ENCODE data around the gene PUM2.

Gene PUM2

GRCh38 chr2:20371323-20372025 is 20.8 kb upstream of the PUM2 start:
- Histone ChIP-seq H2AFZ (ENCODE audit: low read depth, low read length, severe bottlenecking) (no peak overlapping the region), H3K4me2 (ENCODE audit: low read depth, low read length, poor library complexity, severe bottlenecking) (no peak overlapping the region), H3K4me3 (ENCODE audit: insufficient read depth, low read length, poor library complexity, severe bottlenecking) (no peak overlapping the region)

GRCh38 chr2:20370191-20370590 is 19.5 kb upstream of the PUM2 start:
- Histone ChIP-seq H3K27me3 (ENCODE audit: low read length) (no peaks in the 10 kb centered on the region), H3K4me3 (ENCODE audit: insufficient read depth, low read length, poor library complexity, severe bottlenecking) (no peak overlapping the region), H3K9me3 (ENCODE audit: insufficient read depth, low read length) (no peaks in the 10 kb centered on the region), H3K4me2 (ENCODE audit: low read depth, low read length, poor library complexity, severe bottlenecking) (no peak overlapping the region), H3K36me3 (ENCODE audit: low read length) (no peaks in the 10 kb centered on the region), H4K20me1 (ENCODE audit: low read depth, low read length) (no peaks in the 10 kb centered on the region), H3K79me2 (ENCODE audit: insufficient read depth, low read length) (no peaks in the 10 kb centered on the region), H3K9me2 (replicated peaks; ENCODE audit: insufficient read depth, low read length) (no peaks in the 10 kb centered on the region), H3K9ac (ENCODE audit: low read length) (no peak overlapping the region), H3K27ac (ENCODE audit: low read depth, low read length) (no peak overlapping the region), H2AFZ (ENCODE audit: low read depth, low read length, severe bottlenecking) (no peak overlapping the region), H3F3A (ENCODE audit: insufficient read depth) (no peaks in the 10 kb centered on the region)
- TF ChIP-seq, protein P1, sequence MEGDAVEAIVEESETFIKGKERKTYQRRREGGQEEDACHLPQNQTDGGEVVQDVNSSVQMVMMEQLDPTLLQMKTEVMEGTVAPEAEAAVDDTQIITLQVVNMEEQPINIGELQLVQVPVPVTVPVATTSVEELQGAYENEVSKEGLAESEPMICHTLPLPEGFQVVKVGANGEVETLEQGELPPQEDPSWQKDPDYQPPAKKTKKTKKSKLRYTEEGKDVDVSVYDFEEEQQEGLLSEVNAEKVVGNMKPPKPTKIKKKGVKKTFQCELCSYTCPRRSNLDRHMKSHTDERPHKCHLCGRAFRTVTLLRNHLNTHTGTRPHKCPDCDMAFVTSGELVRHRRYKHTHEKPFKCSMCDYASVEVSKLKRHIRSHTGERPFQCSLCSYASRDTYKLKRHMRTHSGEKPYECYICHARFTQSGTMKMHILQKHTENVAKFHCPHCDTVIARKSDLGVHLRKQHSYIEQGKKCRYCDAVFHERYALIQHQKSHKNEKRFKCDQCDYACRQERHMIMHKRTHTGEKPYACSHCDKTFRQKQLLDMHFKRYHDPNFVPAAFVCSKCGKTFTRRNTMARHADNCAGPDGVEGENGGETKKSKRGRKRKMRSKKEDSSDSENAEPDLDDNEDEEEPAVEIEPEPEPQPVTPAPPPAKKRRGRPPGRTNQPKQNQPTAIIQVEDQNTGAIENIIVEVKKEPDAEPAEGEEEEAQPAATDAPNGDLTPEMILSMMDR (IDR thresholded peaks at IDR 0.05; ENCODE audit: insufficient read depth, low read length, poor library complexity, severe bottlenecking): no peak
- no peak for TF ChIP-seq EZH2phosphoT487 (conservative IDR thresholded peaks at IDR 0.05; ENCODE audit: low read length)

More at GRCh38 chr2:20371323-20372025, 20.8 kb upstream of the PUM2 start:
- H3K36me3 ChIP-seq (ENCODE audit: low read length): no peaks in the 10 kb centered on the region
- H3K9me3 ChIP-seq (ENCODE audit: insufficient read depth, low read length): no peaks in the 10 kb centered on the region
- no peak overlapping the region for H3K27ac ChIP-seq (ENCODE audit: low read depth, low read length)
- H4K20me1 ChIP-seq (ENCODE audit: low read depth, low read length): no peaks in the 10 kb centered on the region
- no peaks in the 10 kb centered on the region for H3K79me2 ChIP-seq (ENCODE audit: insufficient read depth, low read length)
- H3K9ac ChIP-seq (ENCODE audit: low read length): no peak overlapping the region
- TF ChIP-seq, protein P1 (IDR thresholded peaks at IDR 0.05; ENCODE audit: insufficient read depth, low read length, poor library complexity, severe bottlenecking): no peak
- no peak for TF ChIP-seq EZH2phosphoT487 (conservative IDR thresholded peaks at IDR 0.05; ENCODE audit: low read length)
- H3K9me2 ChIP-seq (replicated peaks; ENCODE audit: insufficient read depth, low read length): no peaks in the 10 kb centered on the region
- no peaks in the 10 kb centered on the region for H3F3A ChIP-seq (ENCODE audit: insufficient read depth)
- H3K27me3 ChIP-seq (ENCODE audit: low read length): no peaks in the 10 kb centered on the region

DNA sequence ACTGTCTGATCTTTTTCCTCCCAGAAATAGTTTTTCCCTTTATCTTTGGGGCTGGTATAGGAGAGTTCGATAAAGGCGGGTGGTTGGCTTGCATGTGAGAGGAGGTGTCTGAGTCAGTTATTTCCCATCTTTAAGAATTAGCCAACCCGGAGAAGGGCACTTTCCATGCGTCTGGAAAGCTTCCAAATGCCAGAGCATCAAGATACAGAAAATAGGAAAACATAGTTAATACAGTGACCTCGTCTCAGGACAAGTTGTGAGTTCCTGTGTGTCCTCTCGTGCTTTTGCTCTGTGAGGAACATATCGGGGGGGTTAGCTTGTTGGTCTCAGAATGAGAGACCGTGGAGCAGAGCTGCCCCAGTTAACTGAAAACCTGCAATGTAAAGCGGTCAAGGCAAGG is 18.7 kb upstream of the PUM2 start:
- Histone ChIP-seq H3K4me2 (ENCODE audit: low read depth, low read length, poor library complexity, severe bottlenecking) (no peak overlapping the region), H3K27me3 (ENCODE audit: low read length) (no peaks in the 10 kb centered on the region), H3K9me3 (ENCODE audit: insufficient read depth, low read length) (no peaks in the 10 kb centered on the region), H3K79me2 (ENCODE audit: insufficient read depth, low read length) (no peaks in the 10 kb centered on the region), H3K4me3 (ENCODE audit: insufficient read depth, low read length, poor library complexity, severe bottlenecking) (no peak overlapping the region), H3K9me2 (replicated peaks; ENCODE audit: insufficient read depth, low read length) (no peaks in the 10 kb centered on the region), H4K20me1 (ENCODE audit: low read depth, low read length) (no peaks in the 10 kb centered on the region), H3F3A (ENCODE audit: insufficient read depth) (no peaks in the 10 kb centered on the region), H3K36me3 (ENCODE audit: low read length) (no peaks in the 10 kb centered on the region), H3K9ac (ENCODE audit: low read length) (no peak overlapping the region), H2AFZ (ENCODE audit: low read depth, low read length, severe bottlenecking) (no peak overlapping the region), H3K27ac (ENCODE audit: low read depth, low read length) (no peak overlapping the region)
- TF ChIP-seq EZH2phosphoT487 (conservative IDR thresholded peaks at IDR 0.05; ENCODE audit: low read length): no peak
- TF ChIP-seq, protein P1 (IDR thresholded peaks at IDR 0.05; ENCODE audit: insufficient read depth, low read length, poor library complexity, severe bottlenecking): no peak
